GM18498 (cell line): ENCODE results near the gene MPDU1.
A peak's percentile ranks its signal among the peaks of the same experiment; 100 is the strongest.

Experiments
- ATAC-seq: cut with Tn5 transposase; IDR thresholded peaks from one replicate; pipeline ENCODE4 v1.9.1; 2021; ENCODE audit warnings: mild to moderate bottlenecking, moderate library complexity; ENCODE audit not compliant: unreplicated experiment

Gene MPDU1

DNA sequence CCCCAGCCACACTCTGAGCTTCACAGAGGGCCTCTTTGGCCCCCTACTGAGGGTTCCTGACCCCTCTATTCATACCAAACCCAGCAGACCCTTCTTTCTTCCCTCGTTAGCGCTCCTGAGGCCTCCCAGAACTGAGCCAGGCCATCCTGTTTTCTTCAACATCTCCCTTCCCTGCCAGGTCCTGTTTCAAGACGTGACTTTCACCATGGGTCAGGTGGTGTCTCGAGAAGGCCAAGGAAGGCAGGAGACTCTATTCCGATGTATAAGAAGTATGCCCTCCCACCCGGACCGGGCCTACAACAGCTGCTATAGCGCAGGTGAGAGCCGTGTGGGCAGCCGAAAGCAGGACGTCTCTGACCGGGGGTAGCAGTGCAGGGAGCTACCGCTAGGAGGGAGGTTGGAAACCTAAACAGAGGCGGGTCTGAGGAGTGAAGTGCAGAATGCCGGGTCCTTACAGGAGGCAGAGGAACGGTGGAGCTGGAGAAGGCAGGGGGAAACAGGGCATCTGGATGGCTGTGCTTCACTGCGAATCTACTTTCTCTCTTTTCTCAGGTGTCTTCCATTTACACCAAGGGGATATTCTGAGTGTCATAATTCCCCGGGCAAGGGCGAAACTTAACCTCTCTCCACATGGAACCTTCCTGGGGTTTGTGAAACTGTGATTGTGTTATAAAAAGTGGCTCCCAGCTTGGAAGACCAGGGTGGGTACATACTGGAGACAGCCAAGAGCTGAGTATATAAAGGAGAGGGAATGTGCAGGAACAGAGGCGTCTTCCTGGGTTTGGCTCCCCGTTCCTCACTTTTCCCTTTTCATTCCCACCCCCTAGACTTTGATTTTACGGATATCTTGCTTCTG, 23.3 kb upstream of the MPDU1 start:
- ATAC-seq: no peak

GRCh38 chr17:7561028-7561575, 22.6 kb upstream of the MPDU1 start:
- ATAC-seq: peak; percentile 63

- peak; percentile 76 for ATAC-seq
These were observed 22.0 kb upstream of the MPDU1 start, which contains the start of gene SENP3 for GRCh38 chr17:7561589-7562207. Gene SENP3 (plus strand): TSS chr17:7561919. CDS start chr17:7563077, 1,158 bp downstream.

DNA sequence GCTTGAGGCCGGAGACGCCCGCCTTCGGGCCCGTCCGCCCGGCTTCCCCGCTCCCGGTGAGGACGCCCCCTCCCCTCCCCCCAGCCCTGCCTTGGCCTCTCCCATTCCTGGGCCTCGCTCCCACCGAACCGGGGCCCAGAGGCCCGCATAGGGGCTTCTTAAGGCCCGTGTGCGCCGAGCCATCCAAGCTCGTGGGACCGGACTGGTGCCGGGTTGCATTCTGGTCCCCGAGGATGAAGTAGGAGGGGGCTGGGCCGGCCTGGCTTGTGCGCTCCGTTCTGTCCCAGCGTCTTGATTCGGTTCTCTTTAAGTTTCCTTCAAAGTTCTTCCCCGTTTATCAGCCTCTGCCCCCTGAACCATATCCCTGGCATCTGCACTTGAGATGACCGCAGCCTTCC, 21.4 kb upstream of the MPDU1 start:
- ATAC-seq: no peak

- ATAC-seq: no peak
These were observed 20.4 kb upstream of the MPDU1 start for GRCh38 chr17:7563115-7563869.

GRCh38 chr17:7569571-7569970, 14.1 kb upstream of the MPDU1 start:
- no peak for ATAC-seq

- no peak for ATAC-seq
These were observed 13.3 kb upstream of the MPDU1 start for GRCh38 chr17:7570351-7570750.

GRCh38 chr17:7572338-7572587, 11.4 kb upstream of the MPDU1 start:
- no peak for ATAC-seq

- ATAC-seq: peak; percentile 88
These were observed 10.9 kb upstream of the MPDU1 start for GRCh38 chr17:7572588-7573323.

- ATAC-seq: peak; percentile 23
These were observed 10.2 kb upstream of the MPDU1 start for GRCh38 chr17:7573324-7574080.

GRCh38 chr17:7574176-7574953, 9.3 kb upstream of the MPDU1 start:
- no peak for ATAC-seq

DNA sequence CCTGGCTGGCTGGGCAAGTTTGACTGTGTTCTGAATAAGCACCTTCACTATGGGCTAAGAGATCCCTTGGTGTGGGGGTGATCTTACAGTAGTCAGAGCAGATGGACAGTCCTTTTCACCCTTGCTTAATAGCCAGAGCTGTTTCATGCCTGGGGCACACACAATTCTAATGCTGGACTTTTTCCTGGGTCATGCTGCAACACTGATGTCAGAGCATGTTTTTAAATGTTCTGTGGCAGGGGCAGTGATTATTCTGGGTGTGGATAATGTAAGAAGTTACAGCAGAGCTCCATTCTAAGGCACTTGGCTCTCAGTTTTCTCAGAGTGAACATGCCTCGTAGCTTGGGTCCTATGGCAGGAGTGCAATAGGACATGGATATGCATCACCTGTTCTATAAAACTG, 8.2 kb upstream of the MPDU1 start:
- ATAC-seq: no peak

- ATAC-seq: no peak
These were observed 7.7 kb upstream of the MPDU1 start for GRCh38 chr17:7575959-7576358.

DNA sequence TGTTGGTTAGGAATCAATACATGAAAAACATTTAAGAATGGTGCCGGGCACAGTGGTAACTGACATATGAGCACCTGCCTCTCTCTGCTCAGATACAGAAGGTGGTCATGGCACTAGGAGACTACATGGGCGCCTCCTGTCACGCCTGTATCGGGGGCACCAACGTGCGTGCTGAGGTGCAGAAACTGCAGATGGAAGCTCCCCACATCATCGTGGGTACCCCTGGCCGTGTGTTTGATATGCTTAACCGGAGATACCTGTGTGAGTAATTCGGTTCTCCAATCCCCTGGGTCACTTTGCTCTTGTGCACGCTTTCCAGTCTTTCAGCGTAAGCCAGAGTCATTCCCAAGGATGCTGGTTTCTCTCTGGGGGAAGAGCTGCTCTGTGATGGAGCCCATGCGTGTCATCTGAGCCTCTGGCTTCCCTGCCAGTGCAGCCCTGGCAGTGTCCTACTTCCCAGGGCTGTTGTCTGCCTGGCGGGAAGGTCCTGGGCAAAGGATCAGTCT, 7.2 kb upstream of the MPDU1 start:
- no peak for ATAC-seq

DNA sequence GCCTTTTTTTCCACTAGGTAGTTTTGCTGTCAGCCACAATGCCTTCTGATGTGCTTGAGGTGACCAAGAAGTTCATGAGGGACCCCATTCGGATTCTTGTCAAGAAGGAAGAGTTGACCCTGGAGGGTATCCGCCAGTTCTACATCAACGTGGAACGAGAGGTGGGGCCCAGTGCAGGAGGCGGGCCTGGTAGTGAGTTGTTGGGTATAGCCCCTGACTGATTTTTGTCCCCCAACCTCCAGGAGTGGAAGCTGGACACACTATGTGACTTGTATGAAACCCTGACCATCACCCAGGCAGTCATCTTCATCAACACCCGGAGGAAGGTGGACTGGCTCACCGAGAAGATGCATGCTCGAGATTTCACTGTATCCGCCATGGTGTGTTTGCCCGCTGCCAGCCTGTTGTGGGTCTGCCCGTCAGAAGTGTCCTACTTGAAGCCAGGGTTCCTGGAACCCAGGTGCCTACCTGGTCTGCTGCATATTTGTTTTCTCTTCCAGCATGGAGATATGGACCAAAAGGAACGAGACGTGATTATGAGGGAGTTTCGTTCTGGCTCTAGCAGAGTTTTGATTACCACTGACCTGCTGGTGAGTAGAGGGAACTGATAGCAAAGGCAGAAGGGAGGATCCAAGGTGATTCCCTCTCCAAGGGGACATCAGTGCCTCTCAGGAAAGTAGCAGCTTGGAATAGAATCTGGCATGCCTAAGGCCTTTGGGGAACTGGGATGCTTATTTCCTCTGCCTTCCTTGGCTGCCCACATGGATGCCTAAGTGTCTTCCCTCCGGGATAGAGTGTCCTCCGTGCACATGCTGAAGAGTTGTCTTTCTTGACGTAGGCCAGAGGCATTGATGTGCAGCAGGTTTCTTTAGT, 6.1 kb upstream of the MPDU1 start:
- no peak for ATAC-seq

GRCh38 chr17:7579001-7579833, 4.4 kb upstream of the MPDU1 start, which contains the start of gene CD68:
Gene CD68 (plus strand): TSS chr17:7579638. CDS start chr17:7579678, 40 bp downstream.
- ATAC-seq: no peak
